ENCODE results near the gene HNF4A. TPM values are rescaled to one million over a fixed set of nuclear protein-coding genes. Genes with fewer than 3 reads are reported as not detected.

The HNF4A gene
- total and polyA plus RNA-seq, 9 donors = under 0.01 to 11.1 (median 0.10) TPM; not detected in 1

- Histone ChIP-seq H3K27ac (ENCODE audit: low read length) (no peak overlapping the region), H3K36me3 (ENCODE audit: control insufficient read depth, insufficient read depth, low read length) (peaks cover 45% of the 10 kb centered on the region)
- WGBS (ENCODE audit: insufficient coverage) = 78% methylated on average over 2 of the region's 6 CpGs
Observed at GRCh38 chr20:44481719-44482416, 126.4 kb downstream of the HNF4A start.

DNA sequence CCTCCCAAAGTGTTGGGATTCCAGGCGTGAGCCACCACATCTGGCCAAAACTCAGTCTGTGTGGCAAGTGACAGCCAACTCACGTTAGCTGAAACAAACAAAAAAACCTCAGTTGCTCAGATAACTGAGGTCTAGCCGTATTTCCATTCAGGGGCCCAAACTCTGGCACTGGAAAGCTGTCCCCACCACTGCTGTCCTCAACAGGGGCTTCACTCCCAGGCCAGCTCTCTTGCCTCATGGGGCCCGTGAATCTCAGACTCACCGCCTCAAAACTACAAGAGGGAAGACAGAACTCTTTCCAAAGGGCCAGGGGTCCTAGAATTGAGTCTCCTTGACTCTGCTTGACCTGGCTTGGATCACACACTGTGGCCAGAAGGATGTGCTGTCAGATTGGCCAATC is 127.6 kb downstream of the HNF4A start:
- DNase-seq = no peak
- peaks cover 49% of the 10 kb centered on the region for H3K36me3 ChIP-seq (ENCODE audit: control insufficient read depth, insufficient read depth, low read length)

More at GRCh38 chr20:44481719-44482416, 126.4 kb downstream of the HNF4A start:
- H3K4me3 ChIP-seq (ENCODE audit: low read length) = no peak overlapping the region
- no peak for DNase-seq
- no peaks in the 10 kb centered on the region for H3K4me1 ChIP-seq (ENCODE audit: control insufficient read depth, insufficient read depth, low read length)
- H3K27me3 ChIP-seq (ENCODE audit: control insufficient read depth, insufficient read depth, low read length) = no peaks in the 10 kb centered on the region
- no peaks in the 10 kb centered on the region for H3K9me3 ChIP-seq (replicated peaks; ENCODE audit: control insufficient read depth, low read depth, low read length)

More for the DNA sequence above, 127.6 kb downstream of the HNF4A start:
- no peaks in the 10 kb centered on the region for H3K4me1 ChIP-seq (ENCODE audit: control insufficient read depth, insufficient read depth, low read length)
- H3K27ac ChIP-seq (ENCODE audit: low read length) = no peak overlapping the region
- H3K4me3 ChIP-seq (ENCODE audit: low read length) = no peak overlapping the region
- H3K27me3 ChIP-seq (ENCODE audit: control insufficient read depth, insufficient read depth, low read length) = no peaks in the 10 kb centered on the region
- 84% methylated on average over 4 of the region's 5 CpGs for WGBS (ENCODE audit: insufficient coverage)
- no peaks in the 10 kb centered on the region for H3K9me3 ChIP-seq (replicated peaks; ENCODE audit: control insufficient read depth, low read depth, low read length)

Other genes with a start within 250 kb of the HNF4A start
- gene JPH2, start 168.5 kb upstream of the HNF4A start, total RNA-seq = 76.8 TPM
- 100 to 1,000 TPM in 2 of 8 donors, 10 to 100 TPM in 6; 55.5 to 110 (median 83.1) TPM for gene JPH2, start 168.5 kb upstream of the HNF4A start, polyA plus RNA-seq (ENCODE audit: insufficient read depth in 1 of 8, insufficient read length in 8 of 8, low replicate concordance in 1 of 8)
- gene OSER1, start 144.9 kb upstream of the HNF4A start, total RNA-seq = 27.8 TPM
- gene OSER1, start 144.9 kb upstream of the HNF4A start, polyA plus RNA-seq (ENCODE audit: insufficient read depth in 1 of 8, insufficient read length in 8 of 8, low replicate concordance in 1 of 8) = 10 to 100 TPM; 24.3 to 31.0 (median 27.1) TPM
- gene GDAP1L1, start 108.4 kb upstream of the HNF4A start, total RNA-seq = 0.18 TPM
- gene GDAP1L1, start 108.4 kb upstream of the HNF4A start, polyA plus RNA-seq (ENCODE audit: insufficient read depth in 1 of 8, insufficient read length in 8 of 8, low replicate concordance in 1 of 8) = under 1 TPM in 7 of 8 donors, not detected in 1; 0.06 to 0.89 (median 0.27) TPM
- 6.8 TPM for gene FITM2, start 44.5 kb upstream of the HNF4A start, total RNA-seq
- gene FITM2, start 44.5 kb upstream of the HNF4A start, polyA plus RNA-seq (ENCODE audit: insufficient read depth in 1 of 8, insufficient read length in 8 of 8, low replicate concordance in 1 of 8) = 1 to 10 TPM; 6.2 to 7.1 (median 6.7) TPM
- not detected for gene R3HDML, start 18.7 kb upstream of the HNF4A start, total RNA-seq
- not detected for gene R3HDML, start 18.7 kb upstream of the HNF4A start, polyA plus RNA-seq (ENCODE audit: insufficient read depth in 1 of 8, insufficient read length in 8 of 8, low replicate concordance in 1 of 8)
- 3.3 TPM for gene TTPAL, start 120.2 kb downstream of the HNF4A start, total RNA-seq
- 1 to 10 TPM; 4.5 to 7.5 (median 5.5) TPM for gene TTPAL, start 120.2 kb downstream of the HNF4A start, polyA plus RNA-seq (ENCODE audit: insufficient read depth in 1 of 8, insufficient read length in 8 of 8, low replicate concordance in 1 of 8)
- 27.5 TPM for gene SERINC3, start 166.4 kb downstream of the HNF4A start, total RNA-seq
- gene SERINC3, start 166.4 kb downstream of the HNF4A start, polyA plus RNA-seq (ENCODE audit: insufficient read depth in 1 of 8, insufficient read length in 8 of 8, low replicate concordance in 1 of 8) = 10 to 100 TPM; 41.3 to 50.0 (median 44.8) TPM
- 48.2 TPM for gene PKIG, start 226.9 kb downstream of the HNF4A start, total RNA-seq
- 10 to 100 TPM; 40.5 to 53.3 (median 44.4) TPM for gene PKIG, start 226.9 kb downstream of the HNF4A start, polyA plus RNA-seq (ENCODE audit: insufficient read depth in 1 of 8, insufficient read length in 8 of 8, low replicate concordance in 1 of 8)